ENCODE data around the gene FOXA3. TPM values are rescaled to one million over a fixed set of nuclear protein-coding genes. Genes with fewer than 3 reads are reported as not detected.
A peak's percentile ranks its signal among the peaks of the same experiment; 100 is the strongest.
"Not testable (repeated sequence)": the region's sequence is repeated elsewhere in the genome, so short reads cannot be mapped to it uniquely, and the experiment has no call there.

FOXA3 gene
- total RNA-seq, 2 experiments from 2014 or later = not detected

GRCh38 chr19:45889210-45889885 lies 25.2 kb downstream of the FOXA3 start:
- CTCF ChIA-PET (ENCODE audit: unreplicated experiment) = no interaction called here
- Histone ChIP-seq H2AFZ (ENCODE audit: low read length) (no peak overlapping the region), H3K36me3 (ENCODE audit: insufficient read depth, low read length) (peaks cover 14% of the 10 kb centered on the region), H3K9me2 (ENCODE audit: insufficient read depth, low read length) (no peaks in the 10 kb centered on the region), H3K27ac (ENCODE audit: low read depth, low read length, poor library complexity, severe bottlenecking) (no peak overlapping the region), H3K4me2 (ENCODE audit: low read length) (no peak overlapping the region), H3K79me2 (ENCODE audit: insufficient read depth, low read depth, low read length) (peaks cover 13% of the 10 kb centered on the region; the same call in 1 of the 2 replicates), H4K20me1 (ENCODE audit: insufficient read depth, low read length) (no peaks in the 10 kb centered on the region), H3K4me3 (ENCODE audit: low read depth, low read length, poor library complexity, severe bottlenecking) (no peak overlapping the region), H3K9me3 (ENCODE audit: low read length) (no peaks in the 10 kb centered on the region), H3K4me1 (ENCODE audit: insufficient read depth, low read length, poor library complexity, severe bottlenecking) (peaks cover 30% of the 10 kb centered on the region)
- DNase-seq (ENCODE audit: low spot score) = no peak
- intact Hi-C loops (cut with micrococcal nuclease; ENCODE audit: unreplicated experiment) = loop anchor here (10.0 kb wide), 1 partner anchor 185 kb away; no protein-coding TSS in a partner anchor
- no peak for TF ChIP-seq EZH2phosphoT487 (IDR thresholded peaks at IDR 0.05; ENCODE audit: borderline replicate concordance, low read depth, low read length)
- TF ChIP-seq, protein P1, sequence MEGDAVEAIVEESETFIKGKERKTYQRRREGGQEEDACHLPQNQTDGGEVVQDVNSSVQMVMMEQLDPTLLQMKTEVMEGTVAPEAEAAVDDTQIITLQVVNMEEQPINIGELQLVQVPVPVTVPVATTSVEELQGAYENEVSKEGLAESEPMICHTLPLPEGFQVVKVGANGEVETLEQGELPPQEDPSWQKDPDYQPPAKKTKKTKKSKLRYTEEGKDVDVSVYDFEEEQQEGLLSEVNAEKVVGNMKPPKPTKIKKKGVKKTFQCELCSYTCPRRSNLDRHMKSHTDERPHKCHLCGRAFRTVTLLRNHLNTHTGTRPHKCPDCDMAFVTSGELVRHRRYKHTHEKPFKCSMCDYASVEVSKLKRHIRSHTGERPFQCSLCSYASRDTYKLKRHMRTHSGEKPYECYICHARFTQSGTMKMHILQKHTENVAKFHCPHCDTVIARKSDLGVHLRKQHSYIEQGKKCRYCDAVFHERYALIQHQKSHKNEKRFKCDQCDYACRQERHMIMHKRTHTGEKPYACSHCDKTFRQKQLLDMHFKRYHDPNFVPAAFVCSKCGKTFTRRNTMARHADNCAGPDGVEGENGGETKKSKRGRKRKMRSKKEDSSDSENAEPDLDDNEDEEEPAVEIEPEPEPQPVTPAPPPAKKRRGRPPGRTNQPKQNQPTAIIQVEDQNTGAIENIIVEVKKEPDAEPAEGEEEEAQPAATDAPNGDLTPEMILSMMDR (conservative IDR thresholded peaks at IDR 0.05; ENCODE audit: low read length) = no peak
- BruUV-seq (replicated peaks) = no TSS peak
- POLR2A ChIA-PET = no interaction called here

GRCh38 chr19:45890877-45891276 lies 26.8 kb downstream of the FOXA3 start:
- ChIA-PET CTCF (ENCODE audit: unreplicated experiment) (no interaction called here), POLR2A (no interaction called here)
- Histone ChIP-seq H3K9me2 (ENCODE audit: insufficient read depth, low read length) (no peaks in the 10 kb centered on the region), H3K4me3 (ENCODE audit: low read depth, low read length, poor library complexity, severe bottlenecking) (no peak overlapping the region), H3K4me1 (ENCODE audit: insufficient read depth, low read length, poor library complexity, severe bottlenecking) (peaks cover 34% of the 10 kb centered on the region), H3K36me3 (ENCODE audit: insufficient read depth, low read length) (peaks cover 23% of the 10 kb centered on the region), H3K27ac (ENCODE audit: low read depth, low read length, poor library complexity, severe bottlenecking) (no peak overlapping the region), H3K79me2 (ENCODE audit: insufficient read depth, low read depth, low read length) (no peaks in the 10 kb centered on the region), H3K4me2 (ENCODE audit: low read length) (no peak overlapping the region), H4K20me1 (ENCODE audit: insufficient read depth, low read length) (no peaks in the 10 kb centered on the region), H2AFZ (ENCODE audit: low read length) (no peak overlapping the region), H3K9me3 (ENCODE audit: low read length) (no peaks in the 10 kb centered on the region)
- TF ChIP-seq EZH2phosphoT487 (IDR thresholded peaks at IDR 0.05; ENCODE audit: borderline replicate concordance, low read depth, low read length) = no peak
- TF ChIP-seq, protein P1 (conservative IDR thresholded peaks at IDR 0.05; ENCODE audit: low read length) = no peak
- no TSS peak for BruUV-seq (replicated peaks)
- DNase-seq (ENCODE audit: low spot score) = no peak
- intact Hi-C loops (cut with micrococcal nuclease; ENCODE audit: unreplicated experiment) = no loop called here

GRCh38 chr19:45895519-45895972 lies 31.4 kb downstream of the FOXA3 start:
- Histone ChIP-seq H4K20me1 (ENCODE audit: insufficient read depth, low read length) (no peaks in the 10 kb centered on the region), H3K4me2 (ENCODE audit: low read length) (no peak overlapping the region), H3K27ac (ENCODE audit: low read depth, low read length, poor library complexity, severe bottlenecking) (peak overlapping the region; percentile 52), H3K4me1 (ENCODE audit: insufficient read depth, low read length, poor library complexity, severe bottlenecking) (peaks cover 31% of the 10 kb centered on the region), H3K9me2 (ENCODE audit: insufficient read depth, low read length) (no peaks in the 10 kb centered on the region), H3K4me3 (ENCODE audit: low read depth, low read length, poor library complexity, severe bottlenecking) (no peak overlapping the region), H2AFZ (ENCODE audit: low read length) (no peak overlapping the region), H3K79me2 (ENCODE audit: insufficient read depth, low read depth, low read length) (peaks cover 5% of the 10 kb centered on the region; the same call in 1 of the 2 replicates), H3K9me3 (ENCODE audit: low read length) (no peaks in the 10 kb centered on the region), H3K36me3 (ENCODE audit: insufficient read depth, low read length) (peaks cover 52% of the 10 kb centered on the region)
- TF ChIP-seq, protein P1 (conservative IDR thresholded peaks at IDR 0.05; ENCODE audit: low read length) = no peak
- no peak for TF ChIP-seq EZH2phosphoT487 (IDR thresholded peaks at IDR 0.05; ENCODE audit: borderline replicate concordance, low read depth, low read length)
- POLR2A ChIA-PET = no interaction called here
- no TSS peak for BruUV-seq (replicated peaks)
- CTCF ChIA-PET (ENCODE audit: unreplicated experiment) = no interaction called here
- DNase-seq (ENCODE audit: low spot score) = no peak
- intact Hi-C loops (cut with micrococcal nuclease; ENCODE audit: unreplicated experiment) = no loop called here

- H3K9me2 ChIP-seq (ENCODE audit: insufficient read depth, low read length); H2AFZ ChIP-seq (ENCODE audit: low read length); H3K4me2 ChIP-seq (ENCODE audit: low read length); BruUV-seq (replicated peaks); H4K20me1 ChIP-seq (ENCODE audit: insufficient read depth, low read length); CTCF ChIA-PET (ENCODE audit: unreplicated experiment); H3K4me3 ChIP-seq (ENCODE audit: low read depth, low read length, poor library complexity, severe bottlenecking); POLR2A ChIA-PET; DNase-seq (ENCODE audit: low spot score); H3K9me3 ChIP-seq (ENCODE audit: low read length); intact Hi-C loops (cut with micrococcal nuclease; ENCODE audit: unreplicated experiment): not testable (repeated sequence)
- H3K4me1 ChIP-seq (ENCODE audit: insufficient read depth, low read length, poor library complexity, severe bottlenecking) = peaks cover 36% of the 10 kb centered on the region
- H3K79me2 ChIP-seq (ENCODE audit: insufficient read depth, low read depth, low read length) = peaks cover 11% of the 10 kb centered on the region; the same call in 1 of the 2 replicates
- H3K36me3 ChIP-seq (ENCODE audit: insufficient read depth, low read length) = peaks cover 54% of the 10 kb centered on the region
- peak overlapping the region; percentile 52 for H3K27ac ChIP-seq (ENCODE audit: low read depth, low read length, poor library complexity, severe bottlenecking)
Measured at GRCh38 chr19:45895983-45896599, 32.0 kb downstream of the FOXA3 start.

Data from OCI-LY7 (cell line).